Activated naive CD4-positive, alpha-beta T cell treated with anti-CD3 and anti-CD28 coated beads, Interleukin-2, amount 10 ng/mL, durations not matched to agents 7 days and 5 days (primary cell): Measurements from ENCODE around the gene ESAM.

Experiments
- CTCF ChIA-PET: fragments of 350-600 bp; sonication (Branson Sonifier 250); formaldehyde crosslinking; loops from one replicate; lab custom pipeline; 2021; ENCODE audit warnings: antibody characterized with exemption; lab: Charles Lee
- DNase-seq: peaks from one replicate; pipeline ENCODE4 v3.0.0-alpha.2; 2020
- H3K27ac Mint-ChIP-seq: one replicate; pipeline ENCODE4 v1.8.0; 2021; ENCODE audit warnings: mild to moderate bottlenecking, moderate library complexity, mixed read lengths
- H3K27me3 Mint-ChIP-seq: one replicate; pipeline ENCODE4 v1.8.0; 2021; ENCODE audit warnings: mild to moderate bottlenecking, mixed read lengths
- H3K36me3 Mint-ChIP-seq: one replicate; pipeline ENCODE4 v1.8.0; 2021; ENCODE audit warnings: mixed read lengths
- H3K4me1 Mint-ChIP-seq: one replicate; pipeline ENCODE4 v1.8.0; 2021; ENCODE audit warnings: mixed read lengths
- H3K4me3 Mint-ChIP-seq: one replicate; pipeline ENCODE4 v1.8.0; 2021; ENCODE audit warnings: mild to moderate bottlenecking, moderate library complexity, mixed read lengths
- H3K9me3 Mint-ChIP-seq: one replicate; pipeline ENCODE4 v1.8.0; 2021; ENCODE audit warnings: mixed read lengths

Gene ESAM

DNA sequence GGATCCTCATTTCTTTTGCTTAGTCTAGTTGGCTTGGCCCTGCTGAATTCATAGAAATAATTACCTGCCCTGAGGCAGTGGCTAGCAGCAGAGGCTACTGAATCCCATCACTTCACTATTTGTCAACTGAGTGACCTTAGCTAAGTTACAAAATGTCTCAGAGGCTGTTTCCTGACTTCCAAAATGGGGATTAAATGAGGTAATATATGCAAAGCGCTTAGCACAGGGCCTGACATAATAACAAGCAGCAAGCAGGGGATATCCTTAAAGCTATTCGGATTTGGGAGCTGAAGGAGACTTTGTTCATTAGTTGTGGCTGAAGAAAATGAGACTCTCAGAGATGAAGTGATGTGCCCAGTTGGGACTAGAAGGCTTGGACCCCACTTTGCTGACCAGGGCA lies 19.5 kb downstream of the ESAM start:
- Mint-ChIP-seq H3K27me3 (peaks cover 62% of the 10 kb centered on the region), H3K9me3 (no peaks in the 10 kb centered on the region), H3K4me3 (no peak overlapping the region), H3K27ac (no peak overlapping the region), H3K36me3 (no peaks in the 10 kb centered on the region), H3K4me1 (peaks cover 33% of the 10 kb centered on the region)
- CTCF ChIA-PET, result interaction anchor here (0.6 to 5.3 kb wide), 5 partner anchors 16 to 124 kb away, joined by 3 to 67 read pairs (median 3); partner anchors contain the start of gene ESAM
- no peak for DNase-seq

DNA sequence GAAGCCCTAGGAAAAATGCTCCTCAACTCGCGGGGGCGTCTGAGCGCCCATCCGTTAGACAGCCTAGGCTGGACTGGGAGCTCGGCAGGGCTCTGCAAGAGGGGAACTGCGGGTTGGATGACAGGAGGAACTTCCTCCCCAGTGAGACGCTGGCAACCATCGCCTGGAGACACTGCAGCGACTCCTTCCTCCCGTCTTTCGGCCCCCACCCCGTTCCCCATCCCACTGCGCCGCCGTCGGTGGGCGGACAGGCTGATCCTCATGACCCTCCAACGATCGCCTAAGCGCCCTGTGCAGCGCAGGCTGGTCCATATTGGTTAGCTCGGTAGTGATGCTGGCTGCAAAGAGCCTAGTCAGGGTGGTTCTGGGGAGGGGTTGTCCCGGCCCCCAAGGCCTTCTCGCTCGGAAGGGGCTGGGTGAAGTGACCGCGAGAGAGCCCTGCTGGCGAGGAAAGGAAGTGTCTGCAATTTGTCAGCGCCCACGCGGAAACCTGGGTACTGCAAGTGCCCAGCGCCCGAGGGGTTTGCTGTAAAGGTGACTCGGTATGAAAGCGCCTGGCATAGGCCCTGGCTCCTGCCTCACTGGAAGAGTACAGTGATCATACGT lies 21.7 kb downstream of the ESAM start:
- peaks cover 75% of the 10 kb centered on the region for H3K27me3 Mint-ChIP-seq

DNA sequence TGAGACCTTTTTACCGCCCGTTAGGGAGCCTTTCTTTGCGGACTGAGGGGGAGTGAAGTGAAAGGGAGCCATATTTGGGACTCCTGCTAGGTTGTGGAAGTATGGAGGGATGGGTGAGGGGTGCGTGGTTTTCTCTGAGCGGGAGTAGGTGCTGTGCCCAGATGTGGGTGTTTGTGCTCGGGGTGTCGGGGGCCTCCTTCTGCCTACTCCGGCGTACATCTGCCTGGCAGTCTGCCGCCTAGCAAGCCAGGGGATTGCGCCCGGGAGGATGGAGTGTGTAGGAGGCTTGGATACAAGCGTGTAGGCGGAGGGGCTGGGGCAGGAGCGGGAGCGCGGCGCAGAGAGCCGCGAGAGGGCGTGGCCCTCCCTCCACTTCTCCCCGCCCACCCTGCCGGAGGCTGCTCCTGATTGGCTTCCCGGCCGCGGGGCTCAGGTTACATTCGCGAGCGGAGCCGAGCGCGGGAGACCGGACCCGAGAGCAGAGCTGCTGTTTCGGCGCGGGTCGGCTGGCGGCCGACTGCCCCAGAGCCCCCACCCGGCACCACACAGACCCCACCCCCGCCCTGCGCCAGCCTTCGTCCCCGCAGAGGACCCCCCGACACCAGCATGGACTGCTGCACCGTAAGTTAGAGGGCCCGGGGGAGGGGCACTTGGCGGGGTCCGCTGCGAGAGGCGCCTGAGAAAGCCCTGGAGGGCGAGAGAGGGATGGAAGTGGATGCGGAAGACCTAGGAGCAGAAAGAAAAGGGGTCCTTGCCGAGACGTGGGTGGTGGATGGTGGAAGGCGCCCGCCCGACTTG lies 22.4 kb downstream of the ESAM start, which contains the start of gene NRGN:
NRGN (plus strand) TSS at position 464 of the 798 bp plus-strand sequence; CDS start at position 607, 143 bp downstream.
- Mint-ChIP-seq H3K27me3 (peaks cover 72% of the 10 kb centered on the region), H3K4me1 (peaks cover 19% of the 10 kb centered on the region), H3K27ac (no peak within 1 kb of the TSS), H3K36me3 (no peaks in the 10 kb centered on the region), H3K9me3 (no peaks in the 10 kb centered on the region), H3K4me3 (peak within 1 kb of the TSS; percentile 81)
- CTCF ChIA-PET, result interaction anchor here (1.0 to 1.4 kb wide), 2 partner anchors 16 to 69 kb away, joined by 3 to 4 read pairs; no protein-coding TSS in a partner anchor
- DNase-seq, result peak; percentile 90

More for the DNA sequence above, 21.7 kb downstream of the ESAM start:
- Mint-ChIP-seq H3K27ac (no peak overlapping the region), H3K4me3 (peak overlapping the region; percentile 81), H3K4me1 (peaks cover 22% of the 10 kb centered on the region), H3K9me3 (no peaks in the 10 kb centered on the region), H3K36me3 (no peaks in the 10 kb centered on the region)
- peak; percentile 68 for DNase-seq
- CTCF ChIA-PET, result interaction anchor here (1.0 to 1.4 kb wide), 4 partner anchors 13 to 70 kb away, joined by 3 to 7 read pairs (median 4); no protein-coding TSS in a partner anchor

DNA sequence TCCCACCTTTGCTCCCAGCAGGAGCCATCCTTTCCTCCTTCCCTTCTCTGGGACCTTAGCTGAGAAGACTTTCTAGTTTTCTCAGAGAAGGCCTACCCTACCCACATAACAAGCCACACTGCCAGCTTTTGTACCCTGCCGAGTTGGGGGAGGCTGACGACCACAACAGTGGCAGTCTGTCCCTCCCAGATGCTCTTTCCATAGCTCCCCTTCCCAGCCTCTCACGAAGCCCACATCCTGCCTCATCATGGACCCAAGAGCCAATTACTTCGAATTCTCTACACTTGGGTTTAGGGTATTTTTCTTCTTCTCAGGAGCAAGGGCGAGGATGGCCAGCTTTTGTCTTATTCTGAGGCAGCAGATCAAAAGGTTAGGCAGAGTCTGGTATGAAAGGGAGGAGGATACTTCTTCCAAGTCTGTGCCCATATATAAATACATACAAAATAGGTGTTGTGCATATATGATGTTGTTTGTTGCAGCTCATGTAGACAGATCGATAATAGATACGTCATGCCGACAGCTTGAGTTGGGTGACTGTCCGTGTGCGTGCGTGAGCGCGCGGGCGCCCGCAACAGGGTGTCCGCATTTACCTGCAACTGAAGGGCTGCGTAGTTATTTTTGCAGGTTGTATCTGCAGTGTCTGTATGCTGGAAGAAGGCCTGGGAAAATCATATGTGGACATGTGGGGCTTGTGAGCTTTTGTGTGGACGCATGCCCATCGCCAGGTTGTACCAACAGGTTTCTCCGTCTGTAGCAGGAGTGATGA lies 23.2 kb downstream of the ESAM start:
- peaks cover 19% of the 10 kb centered on the region for H3K4me1 Mint-ChIP-seq
- DNase-seq, result no peak
- no peaks in the 10 kb centered on the region for H3K36me3 Mint-ChIP-seq
- H3K27me3 Mint-ChIP-seq, result peaks cover 71% of the 10 kb centered on the region
- CTCF ChIA-PET, result interaction anchor here (0.8 to 1.0 kb wide), 3 partner anchors 20 to 68 kb away, joined by 3 to 4 read pairs (median 4); partner anchors contain the start of genes SIAE and SPA17
- peak overlapping the region; percentile 81 for H3K4me3 Mint-ChIP-seq
- no peaks in the 10 kb centered on the region for H3K9me3 Mint-ChIP-seq
- no peak overlapping the region for H3K27ac Mint-ChIP-seq

DNA sequence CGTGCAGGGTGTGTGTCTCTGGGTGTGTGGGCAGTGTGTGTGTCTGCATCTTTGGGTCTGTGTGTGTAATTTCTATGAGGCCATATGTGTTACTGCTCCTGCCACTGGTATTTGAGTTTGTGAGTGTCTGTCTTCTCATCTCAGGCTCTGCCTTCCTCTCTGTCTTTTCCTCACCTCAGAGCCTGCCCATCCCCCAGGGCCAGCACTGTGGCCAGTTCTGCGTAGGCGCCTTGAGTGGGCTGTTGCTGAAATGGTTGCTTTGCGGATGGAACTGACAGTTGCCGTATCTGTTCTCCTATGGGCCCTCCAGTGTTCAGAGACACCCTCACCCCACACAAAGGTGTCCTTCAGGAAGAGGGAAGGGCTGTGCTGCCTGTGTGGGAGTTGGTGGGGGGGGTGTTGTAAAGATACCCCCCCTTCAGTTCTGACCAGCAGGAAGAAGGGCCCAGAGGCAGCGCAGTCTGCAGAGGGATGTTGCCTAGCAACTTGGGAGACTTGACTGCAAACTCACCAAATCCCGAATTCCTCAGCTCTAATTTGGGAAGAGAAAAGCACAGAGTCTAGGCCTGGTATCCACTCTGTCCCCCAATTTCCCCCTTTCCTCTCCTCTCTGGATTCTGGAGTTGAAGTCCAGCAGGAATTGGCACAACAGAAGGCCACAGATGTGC lies 24.3 kb downstream of the ESAM start:
- CTCF ChIA-PET, result interaction anchor here (0.9 to 1.3 kb wide), 2 partner anchors 17 to 69 kb away, joined by 4 to 5 read pairs; no protein-coding TSS in a partner anchor
- no peak overlapping the region for H3K4me3 Mint-ChIP-seq
- no peak for DNase-seq
- H3K27ac Mint-ChIP-seq, result no peak overlapping the region
- H3K27me3 Mint-ChIP-seq, result peaks cover 61% of the 10 kb centered on the region
- no peaks in the 10 kb centered on the region for H3K36me3 Mint-ChIP-seq
- H3K9me3 Mint-ChIP-seq, result no peaks in the 10 kb centered on the region
- peaks cover 19% of the 10 kb centered on the region for H3K4me1 Mint-ChIP-seq

DNA sequence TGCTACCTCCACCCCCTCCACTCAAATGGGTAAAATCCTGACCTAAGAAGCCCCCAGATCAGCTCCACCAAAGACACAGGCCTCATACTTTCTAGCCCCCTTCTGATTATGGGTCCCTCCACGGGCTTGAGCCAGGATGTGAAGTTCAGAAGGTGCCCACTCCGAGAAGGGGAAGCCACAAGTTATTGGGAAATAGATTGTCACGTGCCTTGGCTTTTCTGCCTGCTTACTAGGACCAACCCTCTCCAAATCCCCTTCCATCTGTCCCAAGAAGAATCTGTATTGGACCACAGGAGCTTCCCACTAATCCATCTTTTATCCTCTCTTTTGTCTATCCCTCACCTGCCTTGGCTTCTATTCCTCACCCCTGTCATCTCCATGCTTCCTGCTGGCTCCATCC lies 25.4 kb downstream of the ESAM start:
- peaks cover 53% of the 10 kb centered on the region for H3K27me3 Mint-ChIP-seq
- DNase-seq, result no peak
- H3K4me3 Mint-ChIP-seq, result no peak overlapping the region
- CTCF ChIA-PET, result interaction anchor here (0.6 to 1.3 kb wide), 4 partner anchors 16 to 385 kb away, joined by 3 to 5 read pairs (median 4); no protein-coding TSS in a partner anchor
- H3K36me3 Mint-ChIP-seq, result no peaks in the 10 kb centered on the region
- H3K9me3 Mint-ChIP-seq, result no peaks in the 10 kb centered on the region
- peaks cover 19% of the 10 kb centered on the region for H3K4me1 Mint-ChIP-seq
- no peak overlapping the region for H3K27ac Mint-ChIP-seq

- no peaks in the 10 kb centered on the region for H3K4me1 Mint-ChIP-seq
- H3K27ac Mint-ChIP-seq, result no peak overlapping the region
- no peak overlapping the region for H3K4me3 Mint-ChIP-seq
- H3K9me3 Mint-ChIP-seq, result no peaks in the 10 kb centered on the region
- CTCF ChIA-PET, result no interaction called here
- no peak for DNase-seq
- no peaks in the 10 kb centered on the region for H3K36me3 Mint-ChIP-seq
- peaks cover 13% of the 10 kb centered on the region for H3K27me3 Mint-ChIP-seq
Measured at GRCh38 chr11:124732230-124732629, 29.9 kb downstream of the ESAM start.

DNA sequence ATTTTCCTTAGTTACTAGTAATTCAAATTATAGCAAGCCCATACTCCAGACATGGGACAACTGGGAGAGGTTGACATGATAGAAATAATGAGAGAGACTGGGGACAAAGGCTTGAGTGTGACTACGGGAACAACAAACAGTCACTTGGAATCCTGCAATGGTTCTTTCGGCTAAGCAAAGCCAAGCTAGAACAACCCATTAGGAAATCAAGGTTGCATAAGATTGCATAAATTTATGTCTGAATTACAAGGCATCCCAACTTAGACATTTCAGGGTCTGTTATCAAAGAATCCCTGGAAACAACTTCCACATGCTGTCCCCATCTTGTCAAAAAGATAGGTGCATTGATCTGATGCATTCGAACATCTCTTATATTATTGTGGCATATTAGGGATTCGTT lies 32.5 kb downstream of the ESAM start:
- Mint-ChIP-seq H3K4me3 (no peak overlapping the region), H3K36me3 (no peaks in the 10 kb centered on the region), H3K27me3 (peaks cover 16% of the 10 kb centered on the region), H3K9me3 (no peaks in the 10 kb centered on the region), H3K4me1 (no peaks in the 10 kb centered on the region), H3K27ac (no peak overlapping the region)
- CTCF ChIA-PET, result no interaction called here
- no peak for DNase-seq

DNA sequence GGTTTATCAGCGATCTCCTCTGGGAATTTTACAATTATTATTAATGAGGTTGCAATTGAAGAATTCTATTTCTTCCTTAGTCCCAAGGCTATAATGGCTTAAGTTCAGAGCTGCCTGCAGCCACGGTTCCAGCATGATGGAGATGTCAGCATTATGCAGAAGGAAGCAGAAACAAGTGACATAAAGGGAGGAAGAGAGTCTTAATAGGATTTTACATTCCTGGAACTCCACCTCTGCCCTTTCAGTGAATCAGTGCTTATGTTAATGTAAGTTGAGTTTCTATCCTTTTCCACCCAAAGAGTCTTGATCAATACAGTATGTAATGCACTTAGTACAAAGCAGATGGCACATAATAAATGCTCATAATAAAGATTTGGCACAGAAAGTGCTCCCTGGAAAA lies 34.0 kb downstream of the ESAM start:
- no peaks in the 10 kb centered on the region for H3K4me1 Mint-ChIP-seq
- CTCF ChIA-PET, result no interaction called here
- peaks cover 29% of the 10 kb centered on the region for H3K27me3 Mint-ChIP-seq
- no peaks in the 10 kb centered on the region for H3K9me3 Mint-ChIP-seq
- DNase-seq, result no peak
- no peak overlapping the region for H3K27ac Mint-ChIP-seq
- H3K36me3 Mint-ChIP-seq, result no peaks in the 10 kb centered on the region
- no peak overlapping the region for H3K4me3 Mint-ChIP-seq

GRCh38 chr11:124727474-124727873 lies 34.6 kb downstream of the ESAM start:
- peaks cover 2% of the 10 kb centered on the region for H3K4me1 Mint-ChIP-seq
- H3K27ac Mint-ChIP-seq, result no peak overlapping the region
- no peaks in the 10 kb centered on the region for H3K36me3 Mint-ChIP-seq
- H3K27me3 Mint-ChIP-seq, result peaks cover 35% of the 10 kb centered on the region
- no peak overlapping the region for H3K4me3 Mint-ChIP-seq
- no peaks in the 10 kb centered on the region for H3K9me3 Mint-ChIP-seq
- DNase-seq, result no peak
- CTCF ChIA-PET, result no interaction called here

DNA sequence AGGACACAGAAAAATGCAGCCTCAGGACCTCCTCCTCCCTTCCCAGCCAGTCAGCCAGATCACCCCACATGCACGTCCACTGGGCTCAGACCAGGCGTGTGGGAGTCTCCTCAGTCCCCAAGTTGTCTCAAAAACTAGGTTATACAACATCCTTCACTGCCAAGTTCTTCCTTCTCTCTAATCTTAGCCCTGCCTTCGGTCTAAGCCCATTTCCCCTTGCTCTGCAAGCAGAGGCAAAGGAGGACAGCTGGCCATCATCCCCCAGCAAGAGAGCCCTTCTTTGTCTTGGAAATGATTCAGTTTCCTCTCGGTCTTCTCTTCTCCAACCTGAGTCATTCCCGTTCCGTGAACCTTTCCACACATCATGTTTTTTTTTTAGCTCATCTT lies 36.4 kb downstream of the ESAM start:
- CTCF ChIA-PET, result no interaction called here
- H3K4me1 Mint-ChIP-seq, result peaks cover 5% of the 10 kb centered on the region
- H3K36me3 Mint-ChIP-seq, result no peaks in the 10 kb centered on the region
- H3K4me3 Mint-ChIP-seq, result no peak overlapping the region
- H3K27me3 Mint-ChIP-seq, result peaks cover 53% of the 10 kb centered on the region
- DNase-seq, result no peak
- no peaks in the 10 kb centered on the region for H3K9me3 Mint-ChIP-seq
- H3K27ac Mint-ChIP-seq, result no peak overlapping the region

DNA sequence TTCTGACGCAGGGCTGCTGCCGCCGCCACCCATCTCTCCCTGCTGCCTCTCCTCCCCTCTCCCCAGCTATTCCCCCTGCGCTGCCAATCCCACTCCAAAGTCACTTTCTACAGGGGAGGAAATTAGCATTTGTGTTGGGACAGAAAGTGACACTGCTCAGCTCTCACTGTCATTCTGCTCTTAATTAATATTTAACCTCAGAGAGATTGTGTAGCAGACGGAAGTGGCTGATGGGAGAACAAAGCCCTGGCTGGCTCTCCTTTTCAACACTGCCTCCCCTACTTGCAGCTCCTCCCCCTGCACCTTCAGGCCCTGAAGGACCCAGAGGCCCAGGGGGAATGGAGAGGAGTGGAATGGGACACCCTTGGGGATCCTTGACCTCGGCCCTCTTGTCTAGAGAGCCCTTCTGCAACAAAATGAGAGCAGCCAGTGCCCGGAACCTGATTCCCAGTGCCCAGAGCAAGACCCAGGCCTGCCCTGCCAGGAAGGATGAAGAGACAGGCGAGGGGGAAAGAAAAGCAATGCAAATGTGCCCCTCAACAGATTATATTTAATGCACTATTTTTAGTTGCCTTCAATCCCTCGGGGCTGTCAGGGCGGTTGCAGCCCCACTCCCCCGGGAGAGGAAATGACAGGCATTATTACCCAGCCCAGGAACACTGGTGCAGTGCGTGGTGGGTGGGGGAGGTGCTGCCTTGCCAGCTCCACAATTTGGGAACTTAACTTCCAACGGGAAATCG lies 36.9 kb downstream of the ESAM start:
- no peaks in the 10 kb centered on the region for H3K9me3 Mint-ChIP-seq

DNA sequence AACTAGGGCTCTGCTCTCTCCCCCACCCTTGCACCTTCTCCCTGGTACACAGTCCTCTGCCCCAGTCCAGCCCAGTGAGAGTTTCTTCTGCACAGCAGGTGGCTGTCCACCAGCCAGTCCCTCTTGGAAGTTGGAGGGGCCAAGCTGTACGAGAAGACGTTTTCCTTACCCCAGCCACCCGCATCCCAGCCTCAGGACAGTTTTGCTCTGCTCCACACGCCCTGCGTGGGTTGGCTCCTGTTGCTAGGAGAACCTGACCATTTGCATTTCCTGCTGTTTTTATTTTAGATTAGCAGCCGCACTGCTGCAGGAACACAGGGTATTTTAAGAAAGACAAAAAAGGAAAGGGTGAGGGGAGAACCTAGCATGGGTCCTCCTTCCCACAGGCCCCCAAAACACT lies 39.9 kb downstream of the ESAM start:
- H3K9me3 Mint-ChIP-seq, result no peaks in the 10 kb centered on the region
- H3K27ac Mint-ChIP-seq, result no peak overlapping the region
- peaks cover 17% of the 10 kb centered on the region for H3K4me1 Mint-ChIP-seq
- no peaks in the 10 kb centered on the region for H3K36me3 Mint-ChIP-seq
- no peak overlapping the region for H3K4me3 Mint-ChIP-seq
- CTCF ChIA-PET, result no interaction called here
- DNase-seq, result no peak
- peaks cover 83% of the 10 kb centered on the region for H3K27me3 Mint-ChIP-seq

More for the DNA sequence above, 36.9 kb downstream of the ESAM start:
- Mint-ChIP-seq H3K4me1 (peaks cover 5% of the 10 kb centered on the region), H3K27ac (no peak overlapping the region), H3K27me3 (peaks cover 54% of the 10 kb centered on the region), H3K4me3 (no peak overlapping the region), H3K36me3 (no peaks in the 10 kb centered on the region)
- no peak for DNase-seq
- CTCF ChIA-PET, result no interaction called here
